Peyer's patch (tissue), 4 donors: Measurements from ENCODE around the gene N4BP3.

Experiments
- CTCF ChIP-seq, 6 experiments: fragments of 450-650 bp in 4 of 6; fragments of 200-600 bp in 2 of 6; sonication (generic) in 1 of 6; IDR thresholded peaks; one replicate each; pipeline ENCODE4 v1.5.1; 2017 to 2019; ENCODE audit warnings: antibody characterized with exemption in 6 of 6, mild to moderate bottlenecking in 3 of 6, moderate library complexity in 1 of 6
- POLR2A ChIP-seq, 2 donors: fragments of 450-650 bp; IDR thresholded peaks; one replicate each; pipeline ENCODE4 v1.5.1; 2017; ENCODE audit warnings: antibody characterized with exemption in 2 of 2, mild to moderate bottlenecking in 2 of 2, moderate library complexity in 2 of 2

GRCh38 chr5:178141550-178141949 lies 28.2 kb downstream of the N4BP3 start:
- no peak for TF ChIP-seq CTCF (IDR thresholded peaks at IDR 0.05)
- no peak for TF ChIP-seq POLR2A (IDR thresholded peaks at IDR 0.05)
